HS-5 (cell line): Measurements from ENCODE around the gene ADTRP.
"Not testable (repeated sequence)": the region's sequence is repeated elsewhere in the genome, so short reads cannot be mapped to it uniquely, and the experiment has no call there.

Source experiments
- DNase-seq: peaks from one replicate; pipeline ENCODE4 v3.0.0-alpha.2; 2012; ENCODE audit warnings: low read depth

Gene ADTRP

GRCh38 chr6:11803591-11803971, 25.0 kb upstream of the ADTRP start:
- DNase-seq: no peak

GRCh38 chr6:11802886-11803590, 24.4 kb upstream of the ADTRP start:
- DNase-seq: no peak

GRCh38 chr6:11800531-11800930, 21.9 kb upstream of the ADTRP start:
- not testable (repeated sequence) for DNase-seq

- no peak for DNase-seq
Observed at GRCh38 chr6:11798538-11798937, 19.9 kb upstream of the ADTRP start.

GRCh38 chr6:11798096-11798495, 19.5 kb upstream of the ADTRP start:
- DNase-seq: no peak

GRCh38 chr6:11796829-11797228, 18.2 kb upstream of the ADTRP start:
- no peak for DNase-seq

- no peak for DNase-seq
Observed at GRCh38 chr6:11795403-11795802, 16.8 kb upstream of the ADTRP start.

GRCh38 chr6:11793277-11793676, 14.7 kb upstream of the ADTRP start:
- DNase-seq: no peak

- DNase-seq: no peak
Observed at GRCh38 chr6:11791354-11792107, 12.9 kb upstream of the ADTRP start.

GRCh38 chr6:11789744-11790143, 11.1 kb upstream of the ADTRP start:
- no peak for DNase-seq

GRCh38 chr6:11788043-11788442, 9.4 kb upstream of the ADTRP start:
- DNase-seq: no peak

GRCh38 chr6:11785774-11786579, 7.4 kb upstream of the ADTRP start:
- DNase-seq: no peak

- no peak for DNase-seq
Observed at GRCh38 chr6:11785415-11785773, 6.8 kb upstream of the ADTRP start.

- no peak for DNase-seq
Observed at GRCh38 chr6:11784341-11784740, 5.7 kb upstream of the ADTRP start.

GRCh38 chr6:11783524-11784064, 5.0 kb upstream of the ADTRP start:
- DNase-seq: no peak

- no peak for DNase-seq
Observed at GRCh38 chr6:11782524-11782923, 3.9 kb upstream of the ADTRP start.

GRCh38 chr6:11780097-11780428, 1.5 kb upstream of the ADTRP start:
- DNase-seq: no peak

- DNase-seq: no peak
Observed at GRCh38 chr6:11779329-11780096, 910 bp upstream of the ADTRP start.

GRCh38 chr6:11778036-11778435, 567 bp downstream of the ADTRP start:
- DNase-seq: no peak

- DNase-seq: no peak
Observed at GRCh38 chr6:11775791-11776409, 2.7 kb downstream of the ADTRP start.

- no peak for DNase-seq
Observed at GRCh38 chr6:11774426-11774825, 4.2 kb downstream of the ADTRP start.

- no peak for DNase-seq
Observed at GRCh38 chr6:11773581-11773980, 5.0 kb downstream of the ADTRP start.
